GM18498 (cell line): Measurements from ENCODE around the gene LDLRAD4.
"Not testable (repeated sequence)": the region's sequence is repeated elsewhere in the genome, so short reads cannot be mapped to it uniquely, and the experiment has no call there.

Experiments used
- ATAC-seq: cut with Tn5 transposase; IDR thresholded peaks from one replicate; pipeline ENCODE4 v1.9.1; 2021; ENCODE audit warnings: mild to moderate bottlenecking, moderate library complexity; ENCODE audit not compliant: unreplicated experiment

The LDLRAD4 gene

GRCh38 chr18:13245481-13246000 lies 27.0 kb downstream of the LDLRAD4 start:
- no peak for ATAC-seq

GRCh38 chr18:13246121-13246520 lies 27.6 kb downstream of the LDLRAD4 start:
- no peak for ATAC-seq

- ATAC-seq = no peak
These were observed 28.0 kb downstream of the LDLRAD4 start for GRCh38 chr18:13246591-13246990.

- no peak for ATAC-seq
These were observed 28.9 kb downstream of the LDLRAD4 start for GRCh38 chr18:13247506-13247905.

- ATAC-seq = no peak
These were observed 34.3 kb downstream of the LDLRAD4 start for GRCh38 chr18:13252686-13253410.

- ATAC-seq = no peak
These were observed 35.5 kb downstream of the LDLRAD4 start for GRCh38 chr18:13253786-13254688.

- no peak for ATAC-seq
These were observed 36.7 kb downstream of the LDLRAD4 start for GRCh38 chr18:13254971-13255927.

- no peak for ATAC-seq
These were observed 38.1 kb downstream of the LDLRAD4 start for GRCh38 chr18:13256444-13257305.

GRCh38 chr18:13257361-13257980 lies 38.9 kb downstream of the LDLRAD4 start:
- no peak for ATAC-seq

- no peak for ATAC-seq
These were observed 40.4 kb downstream of the LDLRAD4 start for GRCh38 chr18:13258921-13259320.

- no peak for ATAC-seq
These were observed 41.1 kb downstream of the LDLRAD4 start for GRCh38 chr18:13259701-13260100.

- ATAC-seq = no peak
These were observed 41.8 kb downstream of the LDLRAD4 start for GRCh38 chr18:13260197-13260934.

- no peak for ATAC-seq
These were observed 42.5 kb downstream of the LDLRAD4 start for GRCh38 chr18:13260935-13261640.

- ATAC-seq = no peak
These were observed 43.2 kb downstream of the LDLRAD4 start for GRCh38 chr18:13261661-13262357.

GRCh38 chr18:13262358-13262680 lies 43.8 kb downstream of the LDLRAD4 start:
- ATAC-seq = not testable (repeated sequence)

GRCh38 chr18:13262839-13263691 lies 44.5 kb downstream of the LDLRAD4 start:
- ATAC-seq = no peak
